Measurements from ENCODE around the gene SGCE.

Gene SGCE

GRCh38 chr7:94618126-94618525 is 37.8 kb downstream of the SGCE start:
- DNase-seq: no peak

- no peak for DNase-seq
These were observed 39.1 kb downstream of the SGCE start for GRCh38 chr7:94616855-94617254.

- no peak for DNase-seq
These were observed 40.3 kb downstream of the SGCE start for GRCh38 chr7:94615666-94616065.

- DNase-seq: no peak
These were observed 43.3 kb downstream of the SGCE start for GRCh38 chr7:94612661-94613060.

GRCh38 chr7:94612253-94612652 is 43.7 kb downstream of the SGCE start:
- no peak for DNase-seq

GRCh38 chr7:94609561-94609960 is 46.4 kb downstream of the SGCE start:
- DNase-seq: no peak

GRCh38 chr7:94605031-94605430 is 50.9 kb downstream of the SGCE start:
- DNase-seq: no peak

- DNase-seq: no peak
These were observed 53.8 kb downstream of the SGCE start for GRCh38 chr7:94602181-94602580.

GRCh38 chr7:94600267-94600666 is 55.7 kb downstream of the SGCE start:
- no peak for DNase-seq

- DNase-seq: no peak
These were observed 60.2 kb downstream of the SGCE start for GRCh38 chr7:94595717-94596116.

- DNase-seq: no peak
These were observed 61.1 kb downstream of the SGCE start for GRCh38 chr7:94594882-94595281.

GRCh38 chr7:94591176-94591575 is 64.8 kb downstream of the SGCE start:
- DNase-seq: no peak

- no peak for DNase-seq
These were observed 65.3 kb downstream of the SGCE start for GRCh38 chr7:94590526-94591162.

- DNase-seq: no peak
These were observed 67.9 kb downstream of the SGCE start for GRCh38 chr7:94588075-94588474.

GRCh38 chr7:94584113-94584512 is 71.8 kb downstream of the SGCE start:
- no peak for DNase-seq

GRCh38 chr7:94580601-94581000 is 75.3 kb downstream of the SGCE start:
- no peak for DNase-seq

- no peak for DNase-seq
These were observed 76.5 kb downstream of the SGCE start for GRCh38 chr7:94579470-94579869.

GRCh38 chr7:94578614-94579013 is 77.3 kb downstream of the SGCE start:
- no peak for DNase-seq

- no peak for DNase-seq
These were observed 78.6 kb downstream of the SGCE start for GRCh38 chr7:94577357-94577756.

GRCh38 chr7:94576316-94576715 is 79.6 kb downstream of the SGCE start:
- no peak for DNase-seq

GRCh38 chr7:94575646-94576045 is 80.3 kb downstream of the SGCE start:
- no peak for DNase-seq

- no peak for DNase-seq
These were observed 84.1 kb downstream of the SGCE start for GRCh38 chr7:94571816-94572215.

GRCh38 chr7:94567396-94567795 is 88.5 kb downstream of the SGCE start:
- no peak for DNase-seq

- DNase-seq: no peak
These were observed 90.6 kb downstream of the SGCE start for GRCh38 chr7:94565247-94565894.

- no peak for DNase-seq
These were observed 93.4 kb downstream of the SGCE start for GRCh38 chr7:94562525-94562924.

Measured in stimulated activated CD4-positive, alpha-beta T cell treated with anti-CD3 and anti-CD28 coated beads, Interleukin-12 subunit alpha, Interleukin-12 subunit beta, amount 100 ng/mL, for 4 hours (primary cell).